Measurements from ENCODE around the gene SRRM3. TPM values are rescaled to one million over a fixed set of nuclear protein-coding genes. Genes with fewer than 3 reads are reported as not detected.

The SRRM3 gene
- total RNA-seq, 2 experiments from 2014 or later: not detected

DNA sequence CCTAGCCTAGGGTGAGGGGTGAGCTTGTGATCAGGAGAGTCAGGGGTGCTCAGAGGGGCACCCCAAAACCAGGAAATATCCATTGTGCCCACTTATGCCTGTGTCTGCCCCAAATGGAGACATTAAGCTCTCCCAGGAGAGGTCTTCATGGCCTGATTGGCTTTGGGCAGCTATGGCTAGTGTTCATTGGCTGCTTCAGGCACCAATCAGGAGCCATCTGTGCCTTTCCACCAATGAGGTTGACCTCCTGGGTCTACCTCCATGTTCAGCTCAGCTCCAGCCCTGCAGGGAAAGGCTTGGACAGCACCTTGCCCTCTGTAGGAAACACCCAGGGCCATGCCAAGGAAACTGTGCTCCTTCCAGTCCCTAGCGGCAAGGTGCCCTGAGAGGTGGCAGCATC is 76.8 kb downstream of the SRRM3 start:
- no peaks in the 10 kb centered on the region for H3K9me2 ChIP-seq (ENCODE audit: insufficient read depth, low read length)
- CTCF ChIA-PET (ENCODE audit: unreplicated experiment): no interaction called here
- H3K4me1 ChIP-seq (ENCODE audit: insufficient read depth, low read length, poor library complexity, severe bottlenecking): no peaks in the 10 kb centered on the region
- no peak overlapping the region for H3K4me2 ChIP-seq (ENCODE audit: low read length)
- BruUV-seq (replicated peaks): no TSS peak
- no peaks in the 10 kb centered on the region for H4K20me1 ChIP-seq (ENCODE audit: insufficient read depth, low read length)
- POLR2A ChIA-PET: interaction anchor here (1.1 kb wide), 1 partner anchor 16 kb away, joined by 3 read pairs; no protein-coding TSS in a partner anchor
- H3K27ac ChIP-seq (ENCODE audit: low read depth, low read length, poor library complexity, severe bottlenecking): no peak overlapping the region
- no peak for DNase-seq (ENCODE audit: low spot score)
- no peak for TF ChIP-seq EZH2phosphoT487 (IDR thresholded peaks at IDR 0.05; ENCODE audit: borderline replicate concordance, low read depth, low read length)
- TF ChIP-seq, protein P1, sequence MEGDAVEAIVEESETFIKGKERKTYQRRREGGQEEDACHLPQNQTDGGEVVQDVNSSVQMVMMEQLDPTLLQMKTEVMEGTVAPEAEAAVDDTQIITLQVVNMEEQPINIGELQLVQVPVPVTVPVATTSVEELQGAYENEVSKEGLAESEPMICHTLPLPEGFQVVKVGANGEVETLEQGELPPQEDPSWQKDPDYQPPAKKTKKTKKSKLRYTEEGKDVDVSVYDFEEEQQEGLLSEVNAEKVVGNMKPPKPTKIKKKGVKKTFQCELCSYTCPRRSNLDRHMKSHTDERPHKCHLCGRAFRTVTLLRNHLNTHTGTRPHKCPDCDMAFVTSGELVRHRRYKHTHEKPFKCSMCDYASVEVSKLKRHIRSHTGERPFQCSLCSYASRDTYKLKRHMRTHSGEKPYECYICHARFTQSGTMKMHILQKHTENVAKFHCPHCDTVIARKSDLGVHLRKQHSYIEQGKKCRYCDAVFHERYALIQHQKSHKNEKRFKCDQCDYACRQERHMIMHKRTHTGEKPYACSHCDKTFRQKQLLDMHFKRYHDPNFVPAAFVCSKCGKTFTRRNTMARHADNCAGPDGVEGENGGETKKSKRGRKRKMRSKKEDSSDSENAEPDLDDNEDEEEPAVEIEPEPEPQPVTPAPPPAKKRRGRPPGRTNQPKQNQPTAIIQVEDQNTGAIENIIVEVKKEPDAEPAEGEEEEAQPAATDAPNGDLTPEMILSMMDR (conservative IDR thresholded peaks at IDR 0.05; ENCODE audit: low read length): no peak
- H3K4me3 ChIP-seq (ENCODE audit: low read depth, low read length, poor library complexity, severe bottlenecking): no peak overlapping the region
- intact Hi-C loops (cut with micrococcal nuclease; ENCODE audit: unreplicated experiment): no loop called here
- no peaks in the 10 kb centered on the region for H3K36me3 ChIP-seq (ENCODE audit: insufficient read depth, low read length)
- H3K9me3 ChIP-seq (ENCODE audit: low read length): no peaks in the 10 kb centered on the region
- H3K79me2 ChIP-seq (ENCODE audit: insufficient read depth, low read depth, low read length): no peaks in the 10 kb centered on the region
- H2AFZ ChIP-seq (ENCODE audit: low read length): no peak overlapping the region

GRCh38 chr7:76280408-76280807 is 78.7 kb downstream of the SRRM3 start:
- TF ChIP-seq, protein P1 (conservative IDR thresholded peaks at IDR 0.05; ENCODE audit: low read length): no peak
- TF ChIP-seq EZH2phosphoT487 (IDR thresholded peaks at IDR 0.05; ENCODE audit: borderline replicate concordance, low read depth, low read length): no peak
- Histone ChIP-seq H3K9me2 (ENCODE audit: insufficient read depth, low read length) (no peaks in the 10 kb centered on the region), H3K79me2 (ENCODE audit: insufficient read depth, low read depth, low read length) (no peaks in the 10 kb centered on the region), H4K20me1 (ENCODE audit: insufficient read depth, low read length) (no peaks in the 10 kb centered on the region), H3K4me1 (ENCODE audit: insufficient read depth, low read length, poor library complexity, severe bottlenecking) (no peaks in the 10 kb centered on the region), H2AFZ (ENCODE audit: low read length) (no peak overlapping the region), H3K27ac (ENCODE audit: low read depth, low read length, poor library complexity, severe bottlenecking) (no peak overlapping the region), H3K9me3 (ENCODE audit: low read length) (no peaks in the 10 kb centered on the region), H3K36me3 (ENCODE audit: insufficient read depth, low read length) (no peaks in the 10 kb centered on the region), H3K4me2 (ENCODE audit: low read length) (no peak overlapping the region), H3K4me3 (ENCODE audit: low read depth, low read length, poor library complexity, severe bottlenecking) (no peak overlapping the region)
- POLR2A ChIA-PET: no interaction called here
- CTCF ChIA-PET (ENCODE audit: unreplicated experiment): no interaction called here
- intact Hi-C loops (cut with micrococcal nuclease; ENCODE audit: unreplicated experiment): no loop called here
- no peak for DNase-seq (ENCODE audit: low spot score)
- BruUV-seq (replicated peaks): no TSS peak

GRCh38 chr7:76281006-76281705 is 79.5 kb downstream of the SRRM3 start:
- intact Hi-C loops (cut with micrococcal nuclease; ENCODE audit: unreplicated experiment): no loop called here
- ChIA-PET POLR2A (no interaction called here), CTCF (ENCODE audit: unreplicated experiment) (no interaction called here)
- BruUV-seq (replicated peaks): no TSS peak
- no peak overlapping the region for H2AFZ ChIP-seq (ENCODE audit: low read length)
- H3K4me1 ChIP-seq (ENCODE audit: insufficient read depth, low read length, poor library complexity, severe bottlenecking): no peaks in the 10 kb centered on the region
- no peak for TF ChIP-seq EZH2phosphoT487 (IDR thresholded peaks at IDR 0.05; ENCODE audit: borderline replicate concordance, low read depth, low read length)
- TF ChIP-seq, protein P1 (conservative IDR thresholded peaks at IDR 0.05; ENCODE audit: low read length): no peak
- no peaks in the 10 kb centered on the region for H3K9me3 ChIP-seq (ENCODE audit: low read length)
- H3K4me2 ChIP-seq (ENCODE audit: low read length): no peak overlapping the region
- H3K36me3 ChIP-seq (ENCODE audit: insufficient read depth, low read length): no peaks in the 10 kb centered on the region
- no peak for DNase-seq (ENCODE audit: low spot score)
- no peaks in the 10 kb centered on the region for H3K79me2 ChIP-seq (ENCODE audit: insufficient read depth, low read depth, low read length)
- no peak overlapping the region for H3K4me3 ChIP-seq (ENCODE audit: low read depth, low read length, poor library complexity, severe bottlenecking)
- no peaks in the 10 kb centered on the region for H3K9me2 ChIP-seq (ENCODE audit: insufficient read depth, low read length)
- H3K27ac ChIP-seq (ENCODE audit: low read depth, low read length, poor library complexity, severe bottlenecking): no peak overlapping the region
- H4K20me1 ChIP-seq (ENCODE audit: insufficient read depth, low read length): no peaks in the 10 kb centered on the region
